Measurements from ENCODE around the gene DPM3. TPM values are rescaled to one million over a fixed set of nuclear protein-coding genes. Genes with fewer than 3 reads are reported as not detected.

The DPM3 gene
- total and polyA plus RNA-seq, 2 of the 13 experiments (the other 11 are each of a cell fraction or from before 2014, with no cell fraction given): 23.2 to 53.4 TPM

DNA sequence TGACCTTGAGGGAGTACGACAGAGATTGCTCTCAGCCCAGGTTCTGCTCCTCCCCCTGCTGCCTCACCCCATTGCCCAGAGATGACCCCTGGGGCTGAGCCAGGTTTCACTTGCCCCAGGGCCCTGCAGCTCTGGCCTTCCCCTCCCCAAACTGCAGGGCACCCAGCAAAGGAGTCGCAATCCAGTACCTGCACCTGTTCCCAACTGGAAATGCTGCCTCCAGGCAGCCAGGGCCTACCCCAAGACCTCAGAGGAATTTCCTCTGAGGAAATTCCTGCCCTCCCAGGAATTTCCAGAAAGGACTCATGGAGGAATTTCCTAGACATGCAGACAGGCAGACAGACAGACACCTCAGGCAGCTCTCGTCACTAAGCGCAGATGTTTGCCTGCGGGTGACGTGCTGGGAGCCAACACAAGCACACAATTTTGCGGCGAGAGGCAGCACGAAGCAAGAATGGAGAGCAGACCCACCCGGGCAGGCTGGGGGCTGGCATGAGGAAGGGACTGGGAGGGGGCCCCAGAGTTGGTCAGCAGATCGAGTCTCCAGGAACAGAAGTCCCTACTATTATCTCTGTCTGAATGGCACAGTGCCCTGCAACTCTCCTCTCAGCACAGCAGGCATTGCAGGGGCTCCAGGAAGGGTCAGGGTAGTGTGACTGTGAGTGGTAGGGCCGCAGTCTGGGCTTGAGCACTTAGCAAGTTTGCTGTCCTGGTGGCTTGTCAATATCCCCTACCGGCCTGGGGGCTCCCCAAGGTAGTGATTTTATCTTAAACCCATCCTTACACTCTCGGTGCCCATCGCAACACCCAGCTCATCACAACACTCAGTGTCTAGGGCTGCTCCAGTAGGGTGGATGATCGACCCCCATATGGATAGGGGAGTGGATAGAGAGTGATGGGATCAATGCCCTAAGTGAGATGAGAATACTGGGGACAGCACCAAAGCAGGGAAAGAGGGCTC, 15.5 kb downstream of the DPM3 start (continued):
- TF ChIP-seq ZNF609 (CRISPR knock-in tag; IDR thresholded peaks at IDR 0.05; ENCODE audit: borderline replicate concordance): no peak
- TF ChIP-seq RCOR2 (CRISPR knock-in tag; IDR thresholded peaks at IDR 0.05): no peak
- TF ChIP-seq CREB3 (CRISPR knock-in tag; IDR thresholded peaks at IDR 0.05): no peak
- 0 out of 2 replicates have a peak, but pooled peaks have one; percentile 31 for TF ChIP-seq PITX1 (CRISPR knock-in tag; IDR thresholded peaks at IDR 0.05)
- no peak for TF ChIP-seq E2F5 (CRISPR knock-in tag; conservative IDR thresholded peaks at IDR 0.05)
- no peak for TF ChIP-seq ZNF264 (CRISPR knock-in tag; IDR thresholded peaks at IDR 0.05)
- peak; percentile 16 for TF ChIP-seq SKI (IDR thresholded peaks at IDR 0.05; ENCODE audit: partially characterized antibody)
- TF ChIP-seq ZNF296 (CRISPR knock-in tag; conservative IDR thresholded peaks at IDR 0.05): no peak
- no peak for TF ChIP-seq ZNF672 (CRISPR knock-in tag; IDR thresholded peaks at IDR 0.05)
- no peak for TF ChIP-seq ZNF776 (CRISPR knock-in tag; IDR thresholded peaks at IDR 0.05)
- TF ChIP-seq CBX2 (IDR thresholded peaks at IDR 0.05; ENCODE audit: low read depth, low read length): no peak
- TF ChIP-seq CBX2 (CRISPR knock-in tag; IDR thresholded peaks at IDR 0.05; ENCODE audit: low read depth): no peak
- TF ChIP-seq BHLHE40 (IDR thresholded peaks at IDR 0.05; ENCODE audit: low read length): no peak
- no peak for TF ChIP-seq KAT8 (CRISPR knock-in tag; IDR thresholded peaks at IDR 0.05)
- TF ChIP-seq LCORL (IDR thresholded peaks at IDR 0.05): no peak
- peak; percentile 50; the same call in 1 of the 2 replicates for TF ChIP-seq LCORL (CRISPR knock-in tag; IDR thresholded peaks at IDR 0.05)
- TF ChIP-seq SOX5 (CRISPR knock-in tag; IDR thresholded peaks at IDR 0.05; ENCODE audit: borderline replicate concordance): no peak
- TF ChIP-seq ZZZ3 (CRISPR knock-in tag; IDR thresholded peaks at IDR 0.05; ENCODE audit: borderline replicate concordance): no peak
- TF ChIP-seq ZNF83 (CRISPR knock-in tag; IDR thresholded peaks at IDR 0.05; ENCODE audit: borderline replicate concordance): no peak
- no peak for TF ChIP-seq HNRNPLL (IDR thresholded peaks at IDR 0.05; ENCODE audit: low read depth, low read length, poor library complexity, severe bottlenecking)
